H54 (cell line): ENCODE measurements around the gene EPHA3.

ENCODE experiments used
- DNase-seq: peaks from one replicate; pipeline ENCODE4 v3.0.0; 2011; ENCODE audit warnings: low spot score, mixed read lengths; ENCODE audit not compliant: insufficient read length
- FAIRE-seq: peaks from 3 replicates; lab custom pipeline; 2011; peaks lifted over from hg19 to GRCh38; lab: Jason Lieb, UNC
- POLR2A ChIP-seq: IDR thresholded peaks from 2 replicates; pipeline ENCODE4 v1.6.1; 2011; ENCODE audit warnings: low read depth, mild to moderate bottlenecking, low read length

Gene EPHA3

DNA sequence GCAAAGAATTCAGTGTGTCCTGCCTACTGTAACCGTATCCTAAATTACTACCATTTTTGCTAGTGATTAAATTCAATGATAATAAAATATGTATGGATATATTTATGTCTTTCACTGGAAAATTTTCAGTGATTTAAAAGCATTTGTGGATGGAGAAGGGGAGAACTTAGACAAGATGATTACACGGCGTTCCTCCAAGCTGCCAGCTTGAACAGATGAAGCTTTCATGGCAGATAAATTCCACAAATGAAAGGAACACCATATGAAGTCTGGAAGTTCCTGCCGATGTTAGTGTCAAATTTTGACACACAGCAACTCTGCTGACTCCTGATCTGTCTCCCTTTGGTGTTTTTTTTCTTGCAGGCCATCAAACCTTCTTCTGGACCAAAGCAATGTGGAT lies 364.7 kb downstream of the EPHA3 start:
- TF ChIP-seq POLR2A: no peak
- DNase-seq (no peak), FAIRE-seq (no peak)

DNA sequence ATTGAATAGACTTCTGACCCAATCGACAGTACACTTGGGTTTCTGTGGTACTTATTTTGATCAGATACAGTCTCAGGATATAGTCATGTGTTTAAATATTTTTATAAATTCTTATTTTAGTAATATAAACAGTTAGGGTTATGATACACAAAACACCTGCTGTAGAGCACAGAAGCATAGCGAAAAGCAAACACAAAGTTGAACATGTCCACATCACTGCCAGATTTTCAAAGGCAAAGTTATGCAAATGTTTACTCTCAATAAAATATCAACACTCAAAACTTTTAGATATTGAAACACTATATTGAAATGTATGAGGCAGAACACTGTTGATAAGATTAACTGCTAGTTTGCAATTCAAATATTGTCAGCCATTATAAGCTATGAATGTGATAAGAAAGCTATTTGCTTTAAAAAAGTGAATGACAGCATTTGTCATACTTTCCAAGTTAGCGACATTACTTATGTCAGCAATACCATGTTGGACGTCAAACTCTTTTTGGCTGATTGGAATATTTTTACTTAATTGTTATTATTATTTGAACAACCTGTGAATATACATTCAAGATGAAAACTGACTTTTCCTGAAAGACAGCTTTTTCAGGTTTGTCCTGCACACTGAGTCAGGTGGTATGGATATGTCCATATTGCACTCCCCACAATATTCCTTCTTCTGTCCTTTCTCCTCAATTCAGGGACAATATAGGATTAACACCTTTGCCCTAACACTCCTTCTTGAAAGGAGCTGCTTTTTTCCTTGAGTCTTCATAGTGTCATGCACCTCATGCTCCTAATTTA lies 367.1 kb downstream of the EPHA3 start:
- no peak for FAIRE-seq
- no peak for TF ChIP-seq POLR2A
- no peak for DNase-seq

- no peak for TF ChIP-seq POLR2A
- FAIRE-seq (no peak), DNase-seq (no peak)
These were observed 381.6 kb downstream of the EPHA3 start for GRCh38 chr3:89488800-89489580.

GRCh38 chr3:89490129-89490528 lies 382.7 kb downstream of the EPHA3 start:
- TF ChIP-seq POLR2A: no peak
- FAIRE-seq (no peak), DNase-seq (no peak)

GRCh38 chr3:89494734-89495133 lies 387.3 kb downstream of the EPHA3 start:
- no peak for TF ChIP-seq POLR2A
- FAIRE-seq: no peak
- DNase-seq: no peak

- TF ChIP-seq POLR2A: no peak
- DNase-seq (no peak), FAIRE-seq (no peak)
These were observed 396.5 kb downstream of the EPHA3 start for GRCh38 chr3:89503891-89504391.

GRCh38 chr3:89504432-89504831 lies 397.0 kb downstream of the EPHA3 start:
- no peak for TF ChIP-seq POLR2A
- FAIRE-seq (no peak), DNase-seq (no peak)

GRCh38 chr3:89506462-89507103 lies 399.2 kb downstream of the EPHA3 start:
- DNase-seq (no peak), FAIRE-seq (no peak)
- no peak for TF ChIP-seq POLR2A

DNA sequence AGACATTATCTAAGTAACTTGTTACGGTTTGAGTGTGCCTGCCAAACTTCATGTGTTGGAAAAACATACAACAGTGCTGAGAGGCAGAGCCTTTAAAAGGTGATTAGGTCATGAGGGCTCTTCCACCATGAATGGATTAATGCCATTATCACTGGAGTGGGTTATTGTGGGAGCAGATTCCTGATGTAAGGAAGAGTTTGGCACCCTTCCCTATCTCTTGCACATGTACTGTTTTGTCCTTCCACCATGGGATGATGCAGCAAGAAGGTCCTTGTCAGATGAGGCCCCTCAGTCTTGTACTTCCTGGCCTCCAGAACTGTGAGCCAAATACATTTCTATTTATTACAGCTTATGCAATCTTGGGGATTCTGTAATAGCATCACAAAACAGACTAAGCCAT lies 413.9 kb downstream of the EPHA3 start:
- FAIRE-seq (no peak), DNase-seq (no peak)
- TF ChIP-seq POLR2A: no peak

- no peak for FAIRE-seq
- no peak for TF ChIP-seq POLR2A
These were observed 414.7 kb downstream of the EPHA3 start for GRCh38 chr3:89522155-89522554.

GRCh38 chr3:89525609-89526008 lies 418.2 kb downstream of the EPHA3 start:
- FAIRE-seq (no peak), DNase-seq (no peak)
- no peak for TF ChIP-seq POLR2A

More at GRCh38 chr3:89522155-89522554, 414.7 kb downstream of the EPHA3 start:
- no peak for DNase-seq

- no peak for DNase-seq
- FAIRE-seq: no peak
- TF ChIP-seq POLR2A: no peak
These were observed 420.4 kb downstream of the EPHA3 start for GRCh38 chr3:89527736-89528305.
